H1 (cell line): Measurements from ENCODE around the gene SMARCC1. TPM values are rescaled to one million over a fixed set of nuclear protein-coding genes. Genes with fewer than 3 reads are reported as not detected.

Source experiments
- HDAC6 ChIP-seq: IDR thresholded peaks from one replicate; pipeline ENCODE4 v1.7.1; 2012; ENCODE audit warnings: low read depth, mild to moderate bottlenecking, inconsistent platforms, low read length, moderate library complexity
- JUN ChIP-seq: IDR thresholded peaks from 2 replicates; pipeline ENCODE4 v1.6.1; 2011; ENCODE audit warnings: low read depth, mild to moderate bottlenecking, improper control_type of control experiment, low read length
- POU5F1 ChIP-seq: IDR thresholded peaks from 2 replicates; pipeline ENCODE4 v1.6.1; 2011; ENCODE audit warnings: low read depth, mild to moderate bottlenecking, low read length, moderate library complexity
- RAD21 ChIP-seq, 2 experiments: IDR thresholded peaks in 1 of 2; conservative IDR thresholded peaks in 1 of 2; 2 replicates each; pipeline ENCODE4 v1.6.1; 2011; ENCODE audit warnings: low read depth in 2 of 2, low read length in 2 of 2, improper control_type of control experiment in 1 of 2, inconsistent platforms in 1 of 2, mild to moderate bottlenecking in 1 of 2, moderate library complexity in 1 of 2
- USF2 ChIP-seq: IDR thresholded peaks from 2 replicates; pipeline ENCODE4 v1.6.1; 2011; ENCODE audit warnings: low read length, improper control_type of control experiment
- polyA plus RNA-seq, 7 experiments: library from polyadenylated mRNA; depleted of rRNA in 3 of 7; stranded (reverse) in 5 of 7; unstranded in 2 of 7; fragments of >200 nt in 5 of 7; fragments of 200-250 nt in 2 of 7; gene quantifications; 1 replicate in 5 of 7; 2 replicates in 1 of 7; 4 replicates in 1 of 7; pipeline versions ENCODE4 v1.2.1 to v1.2.3, GENCODE V29; 2011 to 2013; ENCODE audit warnings: missing spikeins in 2 of 7, mixed read lengths in 2 of 7
- total RNA-seq: library from RNA; stranded (reverse); fragmentation: NEBNext Ultra II Directional; extraction: Animal tissue kit (Norgen Biotek cat#: 25700); gene quantifications from 2 replicates; pipeline ENCODE4 v1.2.1, GENCODE V29; 2021

The SMARCC1 gene
- total and polyA plus RNA-seq, 2 of the 8 experiments (the other 6 are each of a cell fraction or from before 2014, with no cell fraction given): 64.1 to 335 TPM

- TF ChIP-seq HDAC6 (no peak), USF2 (no peak), RAD21 (IDR thresholded peaks at IDR 0.05 in 1 of 2, conservative IDR thresholded peaks at IDR 0.05 in 1 of 2; ENCODE audit: low read depth in 2 of 2, low read length in 2 of 2) (no peak), JUN (no peak), POU5F1 (no peak)
- TF ChIP-seq, all 59 proteins: peak for 0
These were observed 168.8 kb downstream of the SMARCC1 start (continued) for GRCh38 chr3:47612879-47613278.
